IPS-18c (cell line): Measurements from ENCODE around the gene TFDP1.

Experiments used
- H3K4me3 ChIP-seq: 2 replicates; pipeline ENCODE4 v1.7.0; 2013; ENCODE audit warnings: low read depth, mild to moderate bottlenecking, low read length, moderate library complexity; ENCODE audit not compliant: insufficient read depth
- H3K9me3 ChIP-seq: one replicate; pipeline ENCODE4 v1.6.1; 2013; ENCODE audit warnings: mild to moderate bottlenecking, low read length, moderate library complexity; ENCODE audit not compliant: control insufficient read depth, insufficient read depth

Gene TFDP1

GRCh38 chr13:113603116-113603710 lies 18.7 kb downstream of the TFDP1 start:
- Histone ChIP-seq H3K4me3 (no peak overlapping the region), H3K9me3 (peaks cover 4% of the 10 kb centered on the region)

- no peak overlapping the region for H3K4me3 ChIP-seq
- H3K9me3 ChIP-seq: peaks cover 1% of the 10 kb centered on the region
These were observed 19.6 kb downstream of the TFDP1 start for GRCh38 chr13:113604186-113604585.

GRCh38 chr13:113605461-113605860 lies 20.9 kb downstream of the TFDP1 start:
- Histone ChIP-seq H3K9me3 (no peaks in the 10 kb centered on the region), H3K4me3 (no peak overlapping the region)

GRCh38 chr13:113605866-113606438 lies 21.4 kb downstream of the TFDP1 start:
- Histone ChIP-seq H3K9me3 (no peaks in the 10 kb centered on the region), H3K4me3 (no peak overlapping the region)

- no peak overlapping the region for H3K4me3 ChIP-seq
- H3K9me3 ChIP-seq: no peaks in the 10 kb centered on the region
These were observed 22.7 kb downstream of the TFDP1 start for GRCh38 chr13:113607056-113607888.

- Histone ChIP-seq H3K9me3 (no peaks in the 10 kb centered on the region), H3K4me3 (no peak overlapping the region)
These were observed 23.5 kb downstream of the TFDP1 start for GRCh38 chr13:113607889-113608635.

GRCh38 chr13:113608967-113609533 lies 24.5 kb downstream of the TFDP1 start:
- H3K9me3 ChIP-seq: no peaks in the 10 kb centered on the region
- H3K4me3 ChIP-seq: no peak overlapping the region

- Histone ChIP-seq H3K9me3 (no peaks in the 10 kb centered on the region), H3K4me3 (no peak overlapping the region)
These were observed 25.1 kb downstream of the TFDP1 start for GRCh38 chr13:113609616-113610015.

- Histone ChIP-seq H3K9me3 (no peaks in the 10 kb centered on the region), H3K4me3 (no peak overlapping the region)
These were observed 25.7 kb downstream of the TFDP1 start for GRCh38 chr13:113610266-113610665.

GRCh38 chr13:113611996-113612395 lies 27.4 kb downstream of the TFDP1 start:
- Histone ChIP-seq H3K4me3 (no peak overlapping the region), H3K9me3 (no peaks in the 10 kb centered on the region)

- Histone ChIP-seq H3K9me3 (no peaks in the 10 kb centered on the region), H3K4me3 (no peak overlapping the region)
These were observed 28.1 kb downstream of the TFDP1 start for GRCh38 chr13:113612607-113613006.

- no peaks in the 10 kb centered on the region for H3K9me3 ChIP-seq
- no peak overlapping the region for H3K4me3 ChIP-seq
These were observed 29.3 kb downstream of the TFDP1 start for GRCh38 chr13:113613789-113614379.

- Histone ChIP-seq H3K9me3 (no peaks in the 10 kb centered on the region), H3K4me3 (no peak overlapping the region)
These were observed 31.8 kb downstream of the TFDP1 start for GRCh38 chr13:113616281-113616906.

GRCh38 chr13:113616991-113617749 lies 32.6 kb downstream of the TFDP1 start:
- no peaks in the 10 kb centered on the region for H3K9me3 ChIP-seq
- H3K4me3 ChIP-seq: no peak overlapping the region

GRCh38 chr13:113617961-113618360 lies 33.4 kb downstream of the TFDP1 start:
- H3K9me3 ChIP-seq: no peaks in the 10 kb centered on the region
- no peak overlapping the region for H3K4me3 ChIP-seq

- Histone ChIP-seq H3K9me3 (no peaks in the 10 kb centered on the region), H3K4me3 (no peak overlapping the region)
These were observed 33.9 kb downstream of the TFDP1 start for GRCh38 chr13:113618455-113618854.
